HepG2 (cell line): ENCODE results near the gene TPST2. TPM values are rescaled to one million over a fixed set of nuclear protein-coding genes. Genes with fewer than 3 reads are reported as not detected.

Experiments used
- FOXA3 ChIP-seq: IDR thresholded peaks from 2 replicates; pipeline ENCODE4 v1.6.1; 2016; ENCODE audit warnings: missing genetic modification reagents, missing compliant biosample characterization
- GABPB1 ChIP-seq: IDR thresholded peaks from 2 replicates; pipeline ENCODE4 v1.6.1; 2016; ENCODE audit warnings: mild to moderate bottlenecking, missing genetic modification reagents, moderate library complexity, missing compliant biosample characterization
- HNRNPLL ChIP-seq: fragments of 200-400 bp; formaldehyde crosslinking; IDR thresholded peaks from 2 replicates; pipeline ENCODE4 v1.6.1; 2017; ENCODE audit warnings: mild to moderate bottlenecking, low read depth, low read length; ENCODE audit not compliant: poor library complexity, severe bottlenecking
- IKZF4 ChIP-seq: sonication (generic); formaldehyde crosslinking; IDR thresholded peaks from 2 replicates; pipeline ENCODE4 v1.5.1; 2020; ENCODE audit warnings: borderline replicate concordance, mild to moderate bottlenecking, low read depth, missing genetic modification reagents; ENCODE audit errors: not compliant biosample characterization
- NCOA5 ChIP-seq: sonication (generic); formaldehyde crosslinking; IDR thresholded peaks from 2 replicates; pipeline ENCODE4 v1.4.0; 2020; ENCODE audit warnings: missing genetic modification reagents
- NR2F1 ChIP-seq, 2 experiments: fragments of 450-650 bp in 1 of 2; formaldehyde crosslinking in 1 of 2; IDR thresholded peaks; 2 replicates each; pipeline versions ENCODE4 v1.5.0 to v1.6.1; 2016 to 2020; ENCODE audit warnings: mild to moderate bottlenecking in 1 of 2, missing compliant biosample characterization in 1 of 2, missing genetic modification reagents in 1 of 2, moderate library complexity in 1 of 2
- PRPF4 ChIP-seq: fragments of 200-400 bp; formaldehyde crosslinking; IDR thresholded peaks from 2 replicates; pipeline ENCODE4 v1.6.1; 2016; ENCODE audit warnings: low read length, low read depth; ENCODE audit not compliant: poor library complexity, severe bottlenecking
- SNAPC5 ChIP-seq: sonication (generic); formaldehyde crosslinking; IDR thresholded peaks from 2 replicates; pipeline ENCODE4 v1.8.1; 2023; ENCODE audit warnings: mild to moderate bottlenecking, missing genetic modification reagents, borderline replicate concordance
- SRSF9 ChIP-seq: fragments of 200-400 bp; formaldehyde crosslinking; IDR thresholded peaks from 2 replicates; pipeline ENCODE4 v1.6.1; 2018; ENCODE audit warnings: borderline replicate concordance, mild to moderate bottlenecking, low read depth, low read length; ENCODE audit not compliant: insufficient read depth, poor library complexity, severe bottlenecking
- TBX2 ChIP-seq: sonication (generic); formaldehyde crosslinking; IDR thresholded peaks from 2 replicates; pipeline ENCODE4 v1.5.0; 2020; ENCODE audit warnings: missing genetic modification reagents, mild to moderate bottlenecking, borderline replicate concordance
- ZFP90 ChIP-seq: sonication (generic); formaldehyde crosslinking; IDR thresholded peaks from 2 replicates; pipeline ENCODE4 v1.8.0; 2022; ENCODE audit warnings: missing genetic modification reagents, mild to moderate bottlenecking, inconsistent platforms, borderline replicate concordance
- ZMYM2 ChIP-seq: sonication (generic); formaldehyde crosslinking; IDR thresholded peaks from 2 replicates; pipeline ENCODE4 v1.8.0; 2022; ENCODE audit warnings: mild to moderate bottlenecking, missing genetic modification reagents
- ZNF124 ChIP-seq: sonication (generic); formaldehyde crosslinking; IDR thresholded peaks from 2 replicates; pipeline ENCODE4 v1.4.0; 2020; ENCODE audit warnings: missing genetic modification reagents
- ZNF207 ChIP-seq: fragments of 450-650 bp; IDR thresholded peaks from 2 replicates; pipeline ENCODE4 v1.6.1; 2016; ENCODE audit warnings: antibody characterized with exemption, borderline replicate concordance
- ZNF317 ChIP-seq: sonication (generic); formaldehyde crosslinking; IDR thresholded peaks from 2 replicates; pipeline ENCODE4 v1.5.0; 2020; ENCODE audit warnings: mild to moderate bottlenecking, missing genetic modification reagents
- ZNF414 ChIP-seq: sonication (generic); formaldehyde crosslinking; IDR thresholded peaks from 2 replicates; pipeline ENCODE4 v1.5.0; 2020; ENCODE audit warnings: missing genetic modification reagents
- ZNF430 ChIP-seq: sonication (generic); formaldehyde crosslinking; IDR thresholded peaks from 2 replicates; pipeline ENCODE4 v1.9.0; 2021; ENCODE audit warnings: mild to moderate bottlenecking, missing genetic modification reagents
- ZNF44 ChIP-seq: sonication (generic); formaldehyde crosslinking; IDR thresholded peaks from 2 replicates; pipeline ENCODE4 v1.5.1; 2020; ENCODE audit warnings: mild to moderate bottlenecking, missing genetic modification reagents
- ZNF547 ChIP-seq: sonication (generic); formaldehyde crosslinking; IDR thresholded peaks from 2 replicates; pipeline ENCODE4 v1.5.1; 2020; ENCODE audit warnings: mild to moderate bottlenecking, missing genetic modification reagents
- ZNF549 ChIP-seq: sonication (generic); formaldehyde crosslinking; IDR thresholded peaks from 2 replicates; pipeline ENCODE4 v1.5.0; 2020; ENCODE audit warnings: missing genetic modification reagents
- ZNF580 ChIP-seq: IDR thresholded peaks from 2 replicates; pipeline ENCODE4 v1.6.1; 2016; ENCODE audit warnings: low read depth, borderline replicate concordance
- ZNF776 ChIP-seq: sonication (generic); formaldehyde crosslinking; IDR thresholded peaks from 2 replicates; pipeline ENCODE4 v1.4.0; 2020; ENCODE audit warnings: mild to moderate bottlenecking, missing genetic modification reagents
- polyA plus RNA-seq, 8 experiments: library from polyadenylated mRNA; depleted of rRNA in 3 of 8; stranded (reverse) in 7 of 8; unstranded in 1 of 8; fragments of >200 nt; fragmentation: Illumina TruSeq in 4 of 8; extraction: Trizol in 4 of 8; gene quantifications; 2 replicates each; pipeline versions ENCODE4 v1.2.1 to v1.2.3, GENCODE V29; 2011 to 2016; ENCODE audit warnings: low read depth in 4 of 8, missing spikeins in 1 of 8, mixed read lengths in 1 of 8; ENCODE audit not compliant: insufficient read depth in 1 of 8
- total RNA-seq, 5 experiments: library from RNA; depleted of rRNA; stranded (reverse); fragments of >200 nt; fragmentation: Illumina TruSeq; extraction: Trizol; gene quantifications; 2 replicates each; pipeline ENCODE4 v1.2.3, GENCODE V29; 2016; ENCODE audit warnings: low read depth in 1 of 5
- TF ChIP-seq, protein P1 (sequence below): sonication (generic); formaldehyde crosslinking; IDR thresholded peaks from 2 replicates; pipeline ENCODE4 v1.4.0; 2020; ENCODE audit warnings: missing genetic modification reagents
- TF ChIP-seq, protein P2 (sequence below): sonication (generic); formaldehyde crosslinking; IDR thresholded peaks from 2 replicates; pipeline ENCODE4 v1.9.0; 2021; ENCODE audit warnings: missing genetic modification reagents, borderline replicate concordance

The TPST2 gene
- total and polyA plus RNA-seq, 2 of the 13 experiments (the other 11 are each of a cell fraction or from before 2014, with no cell fraction given), result 15.2 to 23.8 TPM

DNA sequence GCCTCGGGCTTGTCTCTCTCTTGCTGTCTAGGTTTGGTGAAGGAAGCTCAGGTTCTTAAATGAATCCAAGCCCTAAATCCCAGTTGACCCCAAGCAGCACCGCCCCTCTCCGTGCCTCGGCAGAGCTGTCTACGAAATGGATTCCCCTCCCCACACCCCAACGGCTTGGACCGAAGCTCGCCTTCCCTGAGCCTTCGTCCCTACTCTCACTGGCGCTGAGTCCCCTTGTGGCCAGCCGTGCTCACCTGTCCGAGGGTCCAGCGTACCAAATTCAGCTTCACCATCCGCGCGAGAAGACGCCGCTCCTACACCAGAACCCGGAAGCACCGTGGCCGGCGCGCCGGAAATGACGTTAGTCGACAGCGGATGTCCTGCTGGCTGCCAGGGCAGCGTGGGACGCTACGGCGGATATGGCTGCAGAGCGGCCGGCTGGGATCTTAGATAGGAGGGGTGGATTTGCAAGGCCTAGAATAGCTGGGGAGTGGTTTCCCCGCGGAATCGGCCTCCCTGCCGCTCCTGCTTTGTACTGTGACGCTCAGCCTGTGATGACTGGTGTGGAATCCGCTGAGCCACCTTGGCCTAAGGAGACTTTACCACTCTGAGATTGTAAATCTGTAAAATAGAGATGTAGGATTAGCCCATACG is 77.7 kb downstream of the TPST2 start, which contains the start of gene TFIP11 (continued):
- no peak for TF ChIP-seq ZNF207
- TF ChIP-seq SRSF9, result no peak
- peak; percentile 73 for TF ChIP-seq IKZF4 (CRISPR knock-in tag)
- TF ChIP-seq NR2F1 (CRISPR knock-in tag; IDR thresholded peaks at IDR 0.05), result no peak
- TF ChIP-seq ZMYM2 (CRISPR knock-in tag), result no peak
- no peak for TF ChIP-seq ZNF549 (CRISPR knock-in tag)
- TF ChIP-seq ZNF317, result peak; percentile 85
- TF ChIP-seq ZNF44, result peak; percentile 90; the same call in 1 of the 2 replicates
- TF ChIP-seq NCOA5 (CRISPR knock-in tag), result no peak
- TF ChIP-seq TBX2 (CRISPR knock-in tag), result peak; percentile 60; the same call in 1 of the 2 replicates
- no peak for TF ChIP-seq SNAPC5 (CRISPR knock-in tag)
- TF ChIP-seq ZNF414 (CRISPR knock-in tag), result no peak
- TF ChIP-seq, protein P1, sequence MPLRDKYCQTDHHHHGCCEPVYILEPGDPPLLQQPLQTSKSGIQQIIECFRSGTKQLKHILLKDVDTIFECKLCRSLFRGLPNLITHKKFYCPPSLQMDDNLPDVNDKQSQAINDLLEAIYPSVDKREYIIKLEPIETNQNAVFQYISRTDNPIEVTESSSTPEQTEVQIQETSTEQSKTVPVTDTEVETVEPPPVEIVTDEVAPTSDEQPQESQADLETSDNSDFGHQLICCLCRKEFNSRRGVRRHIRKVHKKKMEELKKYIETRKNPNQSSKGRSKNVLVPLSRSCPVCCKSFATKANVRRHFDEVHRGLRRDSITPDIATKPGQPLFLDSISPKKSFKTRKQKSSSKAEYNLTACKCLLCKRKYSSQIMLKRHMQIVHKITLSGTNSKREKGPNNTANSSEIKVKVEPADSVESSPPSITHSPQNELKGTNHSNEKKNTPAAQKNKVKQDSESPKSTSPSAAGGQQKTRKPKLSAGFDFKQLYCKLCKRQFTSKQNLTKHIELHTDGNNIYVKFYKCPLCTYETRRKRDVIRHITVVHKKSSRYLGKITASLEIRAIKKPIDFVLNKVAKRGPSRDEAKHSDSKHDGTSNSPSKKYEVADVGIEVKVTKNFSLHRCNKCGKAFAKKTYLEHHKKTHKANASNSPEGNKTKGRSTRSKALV (CRISPR knock-in tag), result no peak
- TF ChIP-seq ZFP90, result no peak; the same call in 1 of the 2 replicates
- TF ChIP-seq PRPF4, result no peak
- peak; percentile 64 for TF ChIP-seq HNRNPLL
- peak; percentile 76; the same call in 1 of the 2 replicates for TF ChIP-seq ZNF124
- TF ChIP-seq ZNF580, result peak; percentile 66; the same call in 1 of the 2 replicates
- TF ChIP-seq, protein P2, sequence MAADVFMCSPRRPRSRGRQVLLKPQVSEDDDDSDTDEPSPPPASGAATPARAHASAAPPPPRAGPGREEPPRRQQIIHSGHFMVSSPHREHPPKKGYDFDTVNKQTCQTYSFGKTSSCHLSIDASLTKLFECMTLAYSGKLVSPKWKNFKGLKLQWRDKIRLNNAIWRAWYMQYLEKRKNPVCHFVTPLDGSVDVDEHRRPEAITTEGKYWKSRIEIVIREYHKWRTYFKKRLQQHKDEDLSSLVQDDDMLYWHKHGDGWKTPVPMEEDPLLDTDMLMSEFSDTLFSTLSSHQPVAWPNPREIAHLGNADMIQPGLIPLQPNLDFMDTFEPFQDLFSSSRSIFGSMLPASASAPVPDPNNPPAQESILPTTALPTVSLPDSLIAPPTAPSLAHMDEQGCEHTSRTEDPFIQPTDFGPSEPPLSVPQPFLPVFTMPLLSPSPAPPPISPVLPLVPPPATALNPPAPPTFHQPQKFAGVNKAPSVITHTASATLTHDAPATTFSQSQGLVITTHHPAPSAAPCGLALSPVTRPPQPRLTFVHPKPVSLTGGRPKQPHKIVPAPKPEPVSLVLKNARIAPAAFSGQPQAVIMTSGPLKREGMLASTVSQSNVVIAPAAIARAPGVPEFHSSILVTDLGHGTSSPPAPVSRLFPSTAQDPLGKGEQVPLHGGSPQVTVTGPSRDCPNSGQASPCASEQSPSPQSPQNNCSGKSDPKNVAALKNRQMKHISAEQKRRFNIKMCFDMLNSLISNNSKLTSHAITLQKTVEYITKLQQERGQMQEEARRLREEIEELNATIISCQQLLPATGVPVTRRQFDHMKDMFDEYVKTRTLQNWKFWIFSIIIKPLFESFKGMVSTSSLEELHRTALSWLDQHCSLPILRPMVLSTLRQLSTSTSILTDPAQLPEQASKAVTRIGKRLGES, result no peak
- TF ChIP-seq GABPB1, result peak; percentile 100
- no peak for TF ChIP-seq ZNF776 (CRISPR knock-in tag)
- 0 out of 2 replicates have a peak, but pooled peaks have one; percentile 43 for TF ChIP-seq FOXA3 (CRISPR knock-in tag)
- peak; percentile 79; the same call in 1 of the 2 replicates for TF ChIP-seq ZNF547
- TF ChIP-seq ZNF430 (CRISPR knock-in tag), result peak; percentile 51; the same call in 1 of the 2 replicates
